COLO668 (cell line): ENCODE data around the gene AP3S2.
"Not testable (repeated sequence)": the region's sequence is repeated elsewhere in the genome, so short reads cannot be mapped to it uniquely, and the experiment has no call there.

Experiments
- DNase-seq: peaks from one replicate; lab custom pipeline; 2025; ENCODE audit not compliant: unreplicated experiment; lab: John Stamatoyannopoulos, UW

Gene AP3S2

DNA sequence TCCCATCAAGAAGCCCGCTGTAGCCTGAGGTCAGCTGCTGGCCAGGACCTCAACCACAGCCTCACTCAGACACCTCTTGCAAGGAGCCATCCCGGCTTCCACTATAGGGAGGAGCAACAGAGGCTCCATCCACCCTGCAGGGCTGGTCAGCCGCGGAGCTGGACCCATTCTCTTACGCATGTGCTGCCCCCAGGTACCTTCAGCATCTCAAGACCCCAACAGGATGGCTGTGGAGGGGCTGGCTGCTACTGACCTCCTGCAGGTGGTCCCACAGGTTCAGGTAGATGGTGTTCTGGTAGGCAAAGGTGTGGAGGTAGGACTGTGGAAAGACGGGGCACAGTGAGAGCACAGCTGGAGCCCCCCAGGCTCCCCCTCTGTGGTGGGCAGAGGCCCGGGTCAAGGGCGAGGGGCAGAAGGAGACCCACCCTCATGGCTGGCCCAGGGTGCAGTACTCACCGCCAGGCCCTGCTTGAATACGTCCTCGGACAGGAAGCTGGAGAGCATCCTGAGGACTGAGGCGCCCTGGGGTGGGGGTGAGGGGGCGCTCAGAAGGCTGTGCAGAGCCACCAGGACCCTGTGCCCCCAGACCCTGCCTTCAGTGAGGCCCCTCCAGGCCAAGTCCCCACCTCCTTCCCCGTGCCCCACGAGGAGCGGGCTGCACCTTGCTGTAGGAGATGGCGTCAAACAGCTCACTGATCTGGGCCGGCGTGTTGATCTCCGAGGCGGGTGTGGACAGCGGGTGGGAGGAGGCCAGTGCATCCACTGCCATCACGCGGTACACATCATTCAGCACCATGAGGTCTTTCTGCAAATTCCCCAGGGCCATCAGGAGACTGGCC, 90.6 kb downstream of the AP3S2 start:
- DNase-seq = no peak

DNA sequence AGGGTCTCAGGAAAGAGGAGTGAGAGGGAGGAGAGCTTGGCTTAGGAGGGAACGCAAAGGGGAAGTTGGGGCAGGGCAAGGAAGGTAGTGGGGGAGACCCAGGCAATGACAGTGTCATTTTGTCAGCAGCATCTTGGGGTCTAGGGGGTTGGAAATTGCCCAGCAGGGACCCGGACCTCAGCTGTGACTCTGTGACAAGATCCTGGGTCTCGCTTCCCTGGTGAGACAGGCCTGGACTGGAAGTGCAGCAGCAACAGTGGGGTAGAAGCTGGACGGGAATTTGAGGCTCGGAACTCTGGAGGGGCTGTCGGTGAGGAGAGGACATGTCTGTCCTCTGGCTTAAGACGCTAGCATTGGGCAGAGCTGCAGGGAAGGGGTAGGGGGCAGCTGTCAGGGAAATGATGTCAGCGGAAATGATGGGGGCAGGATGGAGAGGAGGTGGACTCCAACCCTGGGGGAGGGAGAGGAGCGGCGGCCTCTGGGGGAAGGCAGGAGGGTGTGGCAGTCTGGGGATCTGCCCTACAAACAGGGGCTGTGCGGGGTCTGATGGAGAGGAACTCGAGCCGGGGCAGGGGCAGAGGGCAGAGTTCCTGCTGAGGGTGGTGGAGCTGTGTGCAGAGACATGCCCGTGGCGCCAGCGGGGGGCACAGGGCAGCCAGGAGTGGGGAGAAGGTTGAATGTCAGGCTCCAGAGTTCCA, 91.4 kb downstream of the AP3S2 start:
- no peak for DNase-seq

GRCh38 chr15:89801471-89802195, 92.2 kb downstream of the AP3S2 start:
- DNase-seq = no peak

DNA sequence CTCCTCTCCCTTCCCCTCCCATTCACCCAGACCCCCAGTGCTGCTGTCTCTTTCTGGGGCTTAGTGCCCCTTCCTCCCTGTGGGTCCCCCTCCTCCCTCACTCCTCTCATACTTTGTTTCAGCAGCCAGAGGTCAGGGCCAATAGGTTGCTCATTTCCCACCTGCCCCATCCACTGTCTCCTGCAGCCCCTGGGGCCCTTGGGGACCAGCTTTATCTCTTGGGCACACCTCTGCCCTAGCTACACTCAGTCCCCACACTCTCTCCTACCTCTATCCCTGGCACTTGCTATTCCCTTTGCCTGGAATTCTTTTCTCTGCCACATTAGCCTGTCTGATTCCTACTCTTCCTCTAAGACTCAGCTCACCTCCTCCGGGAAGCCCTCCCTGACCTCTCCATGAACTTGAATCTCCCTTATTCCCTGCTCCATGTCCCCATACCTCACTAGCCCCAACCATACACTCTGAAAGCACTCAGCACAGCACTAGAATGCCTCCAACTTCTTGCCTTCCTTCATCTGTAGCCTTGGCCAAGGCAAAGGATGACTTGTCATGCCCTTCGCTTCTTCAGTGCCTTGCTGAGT, 93.8 kb downstream of the AP3S2 start:
- DNase-seq = no peak

GRCh38 chr15:89799011-89799911, 94.5 kb downstream of the AP3S2 start:
- no peak for DNase-seq

DNA sequence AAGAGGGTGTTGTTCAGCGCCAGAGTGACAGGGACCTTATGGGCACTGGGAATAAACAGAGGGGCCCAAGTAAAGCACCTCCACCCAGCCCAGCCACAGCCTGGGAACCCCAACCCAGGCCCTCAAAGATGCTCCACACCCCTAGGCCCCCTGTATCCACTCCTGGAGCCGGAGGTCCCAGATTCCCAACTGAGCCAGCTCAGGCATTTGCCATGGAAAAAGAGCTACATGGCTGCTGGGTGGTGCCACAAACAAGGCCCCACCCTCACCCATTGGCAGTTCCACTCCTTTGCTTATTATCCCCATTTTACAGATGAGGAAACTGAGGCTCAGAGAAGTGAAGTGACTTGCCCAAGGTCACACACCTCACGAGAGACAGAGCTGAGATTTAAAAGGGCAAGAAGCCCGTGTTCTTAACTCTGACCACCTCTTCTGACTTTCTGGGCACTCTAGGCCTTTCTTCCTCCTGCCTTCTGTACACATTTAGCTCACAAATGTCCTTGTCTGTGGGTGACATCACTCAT, 96.1 kb downstream of the AP3S2 start:
- DNase-seq = no peak

DNA sequence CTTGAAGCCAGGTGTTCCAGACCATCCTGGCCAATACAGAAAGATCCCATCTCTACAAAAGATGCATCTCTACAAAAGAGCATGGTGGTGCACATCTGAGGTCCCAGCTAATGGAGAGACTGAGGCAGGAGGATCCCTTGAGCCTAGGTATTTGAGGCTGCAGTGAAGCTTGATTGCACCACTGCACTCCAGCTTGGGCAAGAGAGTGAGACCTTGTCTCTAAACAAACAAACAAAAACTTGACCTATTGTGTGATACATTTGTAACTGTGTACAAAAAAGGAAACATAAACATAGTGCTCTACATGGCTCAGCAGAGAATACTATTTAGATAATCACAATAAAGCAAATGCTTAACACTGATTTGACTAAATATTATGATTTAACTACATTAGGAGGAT, 97.8 kb downstream of the AP3S2 start:
- DNase-seq = no peak

- no peak for DNase-seq
Observed at GRCh38 chr15:89794627-89795241, 99.1 kb downstream of the AP3S2 start.

- no peak for DNase-seq
Observed at GRCh38 chr15:89792106-89792805, 101.5 kb downstream of the AP3S2 start.

DNA sequence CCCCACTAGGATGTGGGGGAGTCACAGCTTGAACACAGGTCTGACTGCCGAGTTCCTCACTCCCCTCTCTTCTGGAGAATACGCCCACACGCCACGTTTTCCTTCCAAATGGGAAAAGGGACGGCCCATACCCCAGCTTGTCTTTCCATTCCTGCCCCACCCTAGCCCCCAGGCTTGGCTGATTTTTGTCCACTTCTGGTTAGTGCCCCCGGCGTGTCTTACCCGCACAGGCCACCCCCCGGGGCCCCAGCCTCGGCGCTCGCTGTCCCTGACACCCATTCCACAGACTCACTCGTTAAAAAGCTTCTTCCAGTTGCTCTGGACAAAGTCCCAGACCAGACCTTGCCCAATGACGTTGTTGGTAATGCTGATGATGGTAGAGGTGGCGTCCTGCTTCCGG, 103.1 kb downstream of the AP3S2 start:
- no peak for DNase-seq

- no peak for DNase-seq
Observed at GRCh38 chr15:89790206-89790605, 103.6 kb downstream of the AP3S2 start.

GRCh38 chr15:89788585-89788984, 105.2 kb downstream of the AP3S2 start:
- DNase-seq = not testable (repeated sequence)

DNA sequence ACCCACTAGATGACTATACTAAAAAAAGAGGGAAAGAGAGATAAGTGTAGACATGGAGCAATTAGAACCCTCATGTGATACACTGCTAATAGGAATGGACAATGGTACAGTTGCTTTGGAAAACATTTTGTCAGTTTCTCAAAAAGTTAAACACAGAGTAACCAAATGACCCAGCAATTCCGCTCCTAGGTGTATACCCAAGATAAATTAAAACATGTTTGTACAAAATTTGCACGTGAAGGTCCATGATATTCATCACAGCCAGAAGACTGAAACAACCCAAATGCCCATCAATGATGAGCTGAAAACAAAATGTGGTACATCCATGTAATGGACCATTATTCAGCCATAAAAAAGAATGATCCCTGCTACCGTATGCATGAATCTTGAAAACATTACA, 105.8 kb downstream of the AP3S2 start:
- DNase-seq = no peak

GRCh38 chr15:89785774-89786140, 108.0 kb downstream of the AP3S2 start:
- no peak for DNase-seq

DNA sequence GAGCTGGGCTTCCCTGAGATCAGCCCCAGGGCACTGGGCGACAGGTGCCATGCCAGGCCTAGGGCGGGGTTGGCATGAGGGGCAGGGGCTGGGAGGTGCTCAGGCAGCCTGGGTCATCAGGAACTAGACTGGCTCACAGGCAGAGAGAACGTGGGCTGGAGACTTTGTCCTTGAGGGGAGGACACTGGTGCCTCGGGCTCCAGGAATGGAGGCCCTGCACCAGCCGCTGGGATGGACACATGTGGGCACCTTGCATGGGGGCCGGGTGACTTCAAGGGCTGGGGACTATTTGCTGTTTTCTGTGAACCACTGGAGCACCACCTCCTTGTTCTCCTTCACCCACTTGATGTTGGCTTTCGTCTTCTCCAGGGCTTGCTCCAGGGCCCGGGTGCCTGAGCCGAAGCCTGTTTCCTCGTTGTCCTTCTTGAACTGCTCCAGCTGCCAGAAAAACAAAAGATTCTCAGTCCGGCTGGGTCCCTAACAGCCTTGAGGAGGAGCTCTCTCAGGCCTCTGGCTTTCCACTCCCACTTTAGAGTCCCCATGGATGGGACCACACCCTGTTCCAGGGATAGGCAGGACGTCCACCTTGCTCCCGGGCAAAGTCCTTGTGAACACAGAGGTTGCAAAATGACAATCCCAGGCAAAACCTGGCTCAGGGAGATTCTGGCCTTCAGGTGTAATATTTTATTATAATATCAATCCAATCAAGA, 108.6 kb downstream of the AP3S2 start:
- DNase-seq = no peak

- DNase-seq = no peak
Observed at GRCh38 chr15:89784686-89784960, 109.2 kb downstream of the AP3S2 start.

- DNase-seq = no peak
Observed at GRCh38 chr15:89783861-89784685, 109.7 kb downstream of the AP3S2 start.
